Keratinocyte (primary cell): ENCODE data around the gene UBE2A. TPM values are rescaled to one million over a fixed set of nuclear protein-coding genes. Genes with fewer than 3 reads are reported as not detected.

Experiments used
- DNase-seq: peaks from one replicate; pipeline ENCODE4 v3.0.0-alpha.2; 2011; ENCODE audit warnings: low read depth, missing footprints, low spot score
- FAIRE-seq: peaks from 2 replicates; lab custom pipeline; 2011; peaks lifted over from hg19 to GRCh38; lab: Jason Lieb, UNC
- H2AFZ ChIP-seq: 2 replicates; pipeline ENCODE4 v1.6.0; 2012; ENCODE audit warnings: low read length, control low read depth, inconsistent platforms; ENCODE audit not compliant: control insufficient read depth
- H3K27ac ChIP-seq: 2 replicates; pipeline ENCODE4 v1.5.1; 2011; ENCODE audit warnings: low read length; ENCODE audit not compliant: control insufficient read depth, insufficient read depth
- H3K27me3 ChIP-seq: 3 replicates; pipeline ENCODE4 v1.6.0; 2011; ENCODE audit warnings: low read length; ENCODE audit not compliant: control insufficient read depth, insufficient read depth; ENCODE audit errors: extremely low read depth
- H3K36me3 ChIP-seq, 2 experiments: 2 replicates in 1 of 2; 3 replicates in 1 of 2; pipeline ENCODE4 v1.5.1; 2011; ENCODE audit warnings: low read length in 2 of 2, mild to moderate bottlenecking in 1 of 2; ENCODE audit not compliant: control insufficient read depth in 2 of 2, insufficient read depth in 2 of 2; ENCODE audit errors: extremely low read depth in 1 of 2
- H3K4me1 ChIP-seq: 3 replicates; pipeline ENCODE4 v1.5.1; 2011; ENCODE audit warnings: low read length; ENCODE audit not compliant: control insufficient read depth, insufficient read depth; ENCODE audit errors: extremely low read depth
- H3K4me2 ChIP-seq: 3 replicates; pipeline ENCODE4 v1.6.0; 2011; ENCODE audit warnings: low read depth, low read length; ENCODE audit not compliant: control insufficient read depth, insufficient read depth; ENCODE audit errors: extremely low read depth
- H3K4me3 ChIP-seq, 3 experiments: fragments of 200-600 bp in 1 of 3; sonication (generic) in 1 of 3; 2 replicates in 2 of 3; 3 replicates in 1 of 3; pipeline ENCODE4 v1.5.1; 2011 to 2016; ENCODE audit warnings: low read length in 3 of 3, mild to moderate bottlenecking in 3 of 3, control low read depth in 2 of 3, inconsistent platforms in 1 of 3, low read depth in 1 of 3, mixed read lengths in 1 of 3, mixed run types in 1 of 3, moderate library complexity in 1 of 3; ENCODE audit not compliant: control insufficient read depth in 2 of 3, insufficient read depth in 2 of 3; ENCODE audit errors: extremely low read depth in 1 of 3
- H3K79me2 ChIP-seq: 2 replicates; pipeline ENCODE4 v1.6.0; 2012; ENCODE audit warnings: low read length; ENCODE audit not compliant: control insufficient read depth, insufficient read depth
- H3K9ac ChIP-seq: 3 replicates; pipeline ENCODE4 v1.6.0; 2011; ENCODE audit warnings: low read length; ENCODE audit not compliant: control insufficient read depth, insufficient read depth; ENCODE audit errors: extremely low read depth
- H3K9me1 ChIP-seq: 3 replicates; pipeline ENCODE4 v1.6.0; 2011; ENCODE audit warnings: low read length; ENCODE audit not compliant: control insufficient read depth, insufficient read depth; ENCODE audit errors: extremely low read depth
- H3K9me3 ChIP-seq: 2 replicates; pipeline ENCODE4 v1.5.1; 2012; ENCODE audit warnings: low read depth, low read length; ENCODE audit not compliant: control insufficient read depth
- H4K20me1 ChIP-seq: 3 replicates; pipeline ENCODE4 v1.6.0; 2011; ENCODE audit warnings: low read length; ENCODE audit not compliant: control insufficient read depth, insufficient read depth; ENCODE audit errors: extremely low read depth
- CTCF ChIP-seq, 3 experiments: IDR thresholded peaks in 1 of 3; conservative IDR thresholded peaks in 1 of 3; optimal IDR thresholded peaks in 1 of 3; 2 replicates in 2 of 3; 3 replicates in 1 of 3; pipeline versions ENCODE3 to v1.5.1; 2011; ENCODE audit warnings: low read length in 3 of 3, mild to moderate bottlenecking in 3 of 3, moderate library complexity in 2 of 3, control low read depth in 1 of 3, inconsistent platforms in 1 of 3; ENCODE audit not compliant: insufficient read depth in 2 of 3; ENCODE audit errors: extremely low read depth in 1 of 3
- EZH2 ChIP-seq: IDR thresholded peaks from one replicate; pipeline ENCODE4 v1.6.1; 2012; ENCODE audit warnings: inconsistent platforms, mild to moderate bottlenecking, low read length, moderate library complexity
- dilution Hi-C: fragments of 300-500 bp; cut with MboI; formaldehyde crosslinking; loops from one replicate; pipeline ENCODE4 v1.7.0; 2020; ENCODE audit warnings: low sequenced_read_pairs; ENCODE audit not compliant: extremely low pct_ligation_motif_present
- polyA plus RNA-seq, 5 experiments: library from polyadenylated mRNA; depleted of rRNA in 3 of 5; stranded (reverse) in 3 of 5; stranded (forward) in 1 of 5; unstranded in 1 of 5; fragments of >200 nt; gene quantifications; 1 replicate in 1 of 5; 2 replicates in 3 of 5; 3 replicates in 1 of 5; pipeline versions ENCODE4 v1.2.1 to v1.2.3, GENCODE V29; 2011 to 2012; ENCODE audit warnings: missing spikeins in 2 of 5, low read depth in 1 of 5, low replicate concordance in 1 of 5

The UBE2A gene
- polyA plus RNA-seq, 1 donor (not counting 4 experiments of a cell fraction or from before 2014, with no cell fraction given) = 76.2 TPM

DNA sequence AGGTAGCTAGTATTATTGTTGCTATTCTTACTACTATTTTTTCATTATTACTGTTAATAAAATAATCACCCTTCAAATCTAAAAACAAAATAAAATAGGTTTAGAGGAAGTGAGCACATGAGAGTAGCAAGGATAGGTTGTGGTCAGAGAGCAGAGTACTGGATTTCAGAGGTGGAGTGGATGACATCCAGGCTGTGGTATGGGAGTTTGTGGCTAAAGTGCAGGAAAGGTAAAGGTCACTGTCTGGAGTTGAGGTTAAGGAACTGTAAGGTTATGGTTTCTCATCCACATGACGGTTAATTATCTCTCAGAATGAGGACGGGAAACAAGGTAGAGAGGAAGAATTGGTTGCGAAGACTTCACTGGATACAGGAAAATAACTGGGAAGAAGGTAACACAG lies 36.9 kb upstream of the UBE2A start:
- dilution Hi-C loops = no loop called here
- H3K4me1 ChIP-seq = no peaks in the 10 kb centered on the region

DNA sequence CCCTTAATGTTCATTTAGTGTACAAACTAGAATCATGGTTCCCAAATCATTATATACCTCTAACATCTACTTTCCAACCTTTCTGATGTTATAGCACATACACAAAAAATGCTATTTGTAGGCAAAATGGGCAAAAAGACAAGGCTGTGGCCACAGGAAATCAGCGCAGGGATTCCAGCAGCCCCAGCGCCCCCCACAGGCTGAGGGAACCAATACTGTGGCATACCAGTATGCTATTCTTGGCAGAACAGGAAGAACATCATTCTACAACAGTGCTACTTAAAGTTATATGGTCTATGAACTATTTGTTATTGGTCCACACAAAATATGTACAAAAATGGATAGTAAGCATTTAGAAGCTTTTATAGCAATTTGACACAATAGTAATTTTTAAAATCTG lies 34.5 kb upstream of the UBE2A start:
- Histone ChIP-seq H4K20me1 (no peaks in the 10 kb centered on the region), H3K4me1 (no peaks in the 10 kb centered on the region), H2AFZ (no peak overlapping the region), H3K9me3 (no peaks in the 10 kb centered on the region), H3K36me3 (no peaks in the 10 kb centered on the region), H3K4me3 (no peak overlapping the region), H3K79me2 (no peaks in the 10 kb centered on the region), H3K9me1 (no peaks in the 10 kb centered on the region), H3K27me3 (no peaks in the 10 kb centered on the region), H3K4me2 (no peak overlapping the region), H3K27ac (no peak overlapping the region), H3K9ac (no peak overlapping the region)
- dilution Hi-C loops = no loop called here
- TF ChIP-seq EZH2 = no peak
- TF ChIP-seq CTCF (optimal IDR thresholded peaks at IDR 0.05 in 1 of 3, IDR thresholded peaks at IDR 0.05 in 1 of 3, conservative IDR thresholded peaks at IDR 0.05 in 1 of 3; ENCODE audit: extremely low read depth in 1 of 3, insufficient read depth in 2 of 3, low read length in 3 of 3) = peak; percentile 1 to 13 (median 10)
- no peak for FAIRE-seq
- no peak for DNase-seq

More for the DNA sequence above, 36.9 kb upstream of the UBE2A start:
- no peaks in the 10 kb centered on the region for H3K9me3 ChIP-seq
- H2AFZ ChIP-seq = no peak overlapping the region
- no peaks in the 10 kb centered on the region for H4K20me1 ChIP-seq
- no peaks in the 10 kb centered on the region for H3K36me3 ChIP-seq
- no peaks in the 10 kb centered on the region for H3K9me1 ChIP-seq
- FAIRE-seq (no peak), DNase-seq (no peak)
- TF ChIP-seq CTCF (optimal IDR thresholded peaks at IDR 0.05 in 1 of 3, IDR thresholded peaks at IDR 0.05 in 1 of 3, conservative IDR thresholded peaks at IDR 0.05 in 1 of 3; ENCODE audit: extremely low read depth in 1 of 3, insufficient read depth in 2 of 3, low read length in 3 of 3) (no peak), EZH2 (no peak)
- no peaks in the 10 kb centered on the region for H3K79me2 ChIP-seq
- H3K27ac ChIP-seq = no peak overlapping the region
- H3K27me3 ChIP-seq = no peaks in the 10 kb centered on the region
- H3K4me3 ChIP-seq = no peak overlapping the region
- H3K9ac ChIP-seq = no peak overlapping the region
- H3K4me2 ChIP-seq = no peak overlapping the region
